ENCODE data around the gene RASSF1. TPM values are rescaled to one million over a fixed set of nuclear protein-coding genes. Genes with fewer than 3 reads are reported as not detected.

Gene RASSF1
- total RNA-seq, 1 experiment from 2014 or later: 11.4 TPM

- no peaks in the 10 kb centered on the region for H3K27me3 ChIP-seq (ENCODE audit: control insufficient read depth, insufficient read depth, low read length)
- H3K36me3 ChIP-seq (replicated peaks; ENCODE audit: control insufficient read depth, insufficient read depth, low read length): no peaks in the 10 kb centered on the region
- DNase-seq: peak; percentile 71
- peak overlapping the region; percentile 98 for H3K4me3 ChIP-seq (ENCODE audit: insufficient read depth, low read depth, low read length)
These were observed 42.5 kb downstream of the RASSF1 start for GRCh38 chr3:50297896-50298725.

GRCh38 chr3:50297384-50297775 is 43.3 kb downstream of the RASSF1 start:
- no peaks in the 10 kb centered on the region for H3K27me3 ChIP-seq (ENCODE audit: control insufficient read depth, insufficient read depth, low read length)
- H3K36me3 ChIP-seq (replicated peaks; ENCODE audit: control insufficient read depth, insufficient read depth, low read length): no peaks in the 10 kb centered on the region
- no peak overlapping the region for H3K4me3 ChIP-seq (ENCODE audit: insufficient read depth, low read depth, low read length)
- DNase-seq: no peak

GRCh38 chr3:50296721-50297383 is 43.8 kb downstream of the RASSF1 start:
- no peaks in the 10 kb centered on the region for H3K36me3 ChIP-seq (replicated peaks; ENCODE audit: control insufficient read depth, insufficient read depth, low read length)
- H3K27me3 ChIP-seq (ENCODE audit: control insufficient read depth, insufficient read depth, low read length): no peaks in the 10 kb centered on the region
- no peak for DNase-seq
- H3K4me3 ChIP-seq (ENCODE audit: insufficient read depth, low read depth, low read length): no peak overlapping the region

- no peak overlapping the region for H3K4me3 ChIP-seq (ENCODE audit: insufficient read depth, low read depth, low read length)
- no peaks in the 10 kb centered on the region for H3K27me3 ChIP-seq (ENCODE audit: control insufficient read depth, insufficient read depth, low read length)
- no peaks in the 10 kb centered on the region for H3K36me3 ChIP-seq (replicated peaks; ENCODE audit: control insufficient read depth, insufficient read depth, low read length)
- no peak for DNase-seq
These were observed 44.8 kb downstream of the RASSF1 start for GRCh38 chr3:50295553-50296431.

- DNase-seq: no peak
- Histone ChIP-seq H3K4me3 (ENCODE audit: insufficient read depth, low read depth, low read length) (no peak overlapping the region), H3K27me3 (ENCODE audit: control insufficient read depth, insufficient read depth, low read length) (no peaks in the 10 kb centered on the region), H3K36me3 (replicated peaks; ENCODE audit: control insufficient read depth, insufficient read depth, low read length) (peaks cover 7% of the 10 kb centered on the region)
These were observed 45.9 kb downstream of the RASSF1 start for GRCh38 chr3:50294492-50295403.

- H3K36me3 ChIP-seq (replicated peaks; ENCODE audit: control insufficient read depth, insufficient read depth, low read length): peaks cover 12% of the 10 kb centered on the region
- no peak for DNase-seq
- H3K27me3 ChIP-seq (ENCODE audit: control insufficient read depth, insufficient read depth, low read length): no peaks in the 10 kb centered on the region
- no peak overlapping the region for H3K4me3 ChIP-seq (ENCODE audit: insufficient read depth, low read depth, low read length)
These were observed 46.5 kb downstream of the RASSF1 start for GRCh38 chr3:50294089-50294488.

GRCh38 chr3:50293079-50293801 is 47.4 kb downstream of the RASSF1 start:
- no peaks in the 10 kb centered on the region for H3K27me3 ChIP-seq (ENCODE audit: control insufficient read depth, insufficient read depth, low read length)
- no peak overlapping the region for H3K4me3 ChIP-seq (ENCODE audit: insufficient read depth, low read depth, low read length)
- DNase-seq: no peak
- peaks cover 20% of the 10 kb centered on the region for H3K36me3 ChIP-seq (replicated peaks; ENCODE audit: control insufficient read depth, insufficient read depth, low read length)

GRCh38 chr3:50292159-50293078 is 48.2 kb downstream of the RASSF1 start, which contains the start of gene IFRD2:
IFRD2 (minus strand) TSS chr3:50292429; CDS start chr3:50292274, 155 bp downstream.
- H3K27me3 ChIP-seq (ENCODE audit: control insufficient read depth, insufficient read depth, low read length): no peaks in the 10 kb centered on the region
- H3K4me3 ChIP-seq (ENCODE audit: insufficient read depth, low read depth, low read length): peak within 1 kb of the TSS; percentile 83
- peak; percentile 98 for DNase-seq
- peaks cover 22% of the 10 kb centered on the region for H3K36me3 ChIP-seq (replicated peaks; ENCODE audit: control insufficient read depth, insufficient read depth, low read length)

- Histone ChIP-seq H3K4me3 (ENCODE audit: insufficient read depth, low read depth, low read length) (no peak overlapping the region), H3K27me3 (ENCODE audit: control insufficient read depth, insufficient read depth, low read length) (no peaks in the 10 kb centered on the region), H3K36me3 (replicated peaks; ENCODE audit: control insufficient read depth, insufficient read depth, low read length) (peaks cover 22% of the 10 kb centered on the region)
- DNase-seq: no peak
These were observed 50.4 kb downstream of the RASSF1 start for GRCh38 chr3:50290161-50290641.

GRCh38 chr3:50289130-50289529 is 51.5 kb downstream of the RASSF1 start:
- Histone ChIP-seq H3K27me3 (ENCODE audit: control insufficient read depth, insufficient read depth, low read length) (no peaks in the 10 kb centered on the region), H3K36me3 (replicated peaks; ENCODE audit: control insufficient read depth, insufficient read depth, low read length) (peaks cover 22% of the 10 kb centered on the region), H3K4me3 (ENCODE audit: insufficient read depth, low read depth, low read length) (no peak overlapping the region)
- no peak for DNase-seq

GRCh38 chr3:50288387-50289007 is 52.1 kb downstream of the RASSF1 start:
- peaks cover 22% of the 10 kb centered on the region for H3K36me3 ChIP-seq (replicated peaks; ENCODE audit: control insufficient read depth, insufficient read depth, low read length)
- no peak overlapping the region for H3K4me3 ChIP-seq (ENCODE audit: insufficient read depth, low read depth, low read length)
- no peaks in the 10 kb centered on the region for H3K27me3 ChIP-seq (ENCODE audit: control insufficient read depth, insufficient read depth, low read length)
- DNase-seq: no peak

GRCh38 chr3:50287262-50287661 is 53.4 kb downstream of the RASSF1 start:
- Histone ChIP-seq H3K36me3 (replicated peaks; ENCODE audit: control insufficient read depth, insufficient read depth, low read length) (peaks cover 22% of the 10 kb centered on the region), H3K4me3 (ENCODE audit: insufficient read depth, low read depth, low read length) (no peak overlapping the region), H3K27me3 (ENCODE audit: control insufficient read depth, insufficient read depth, low read length) (no peaks in the 10 kb centered on the region)
- DNase-seq: no peak

Measured in H7 (cell line).